ENCODE measurements around the gene MTHFD2L.

GRCh38 chr4:74327762-74328161 lies 169.8 kb downstream of the MTHFD2L start:
- TF ChIP-seq CTCF (IDR thresholded peaks at IDR 0.05; ENCODE audit: poor library complexity, severe bottlenecking) (no peak), EP300 (conservative IDR thresholded peaks at IDR 0.05; ENCODE audit: poor library complexity, severe bottlenecking) (no peak), POLR2AphosphoS5 (IDR thresholded peaks at IDR 0.05) (no peak)

All from neural cell (in vitro differentiated cells).